ENCODE results near the gene TMPRSS9. TPM values are rescaled to one million over a fixed set of nuclear protein-coding genes. Genes with fewer than 3 reads are reported as not detected.
"Not testable (repeated sequence)": the region's sequence is repeated elsewhere in the genome, so short reads cannot be mapped to it uniquely, and the experiment has no call there.

TMPRSS9 gene
- total RNA-seq, 2 donors from 2014 or later, result 0.25 TPM; not detected in 1

DNA sequence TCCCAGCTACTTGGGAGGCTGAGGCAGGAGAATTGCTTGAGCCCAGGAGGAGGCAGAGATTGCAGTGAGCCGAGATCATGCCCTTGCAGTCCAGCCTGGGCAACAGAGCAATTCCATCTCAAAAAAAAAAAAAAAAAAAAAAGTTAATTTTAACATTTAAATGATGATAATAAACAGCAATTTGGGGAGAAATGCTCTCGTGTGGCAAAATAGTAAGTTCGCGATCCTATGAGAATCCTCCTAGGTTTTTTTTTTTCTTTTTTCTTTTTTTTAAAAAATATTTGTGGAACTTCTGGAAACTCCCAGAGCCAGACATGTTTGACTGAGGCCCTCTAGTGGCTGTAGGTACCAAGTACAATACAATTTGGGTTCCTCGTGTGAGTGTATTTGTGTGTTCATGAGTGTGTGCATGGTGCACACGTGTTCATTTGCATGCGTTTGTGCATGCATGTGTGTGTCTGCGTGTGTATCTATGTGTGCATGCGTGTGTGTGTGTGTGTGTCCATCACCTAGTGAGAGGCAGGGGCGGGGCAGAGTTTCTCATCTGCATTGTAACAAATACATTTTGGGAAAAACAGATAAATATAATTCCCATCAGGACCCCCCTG lies 31.2 kb downstream of the TMPRSS9 start:
- peak; percentile 48 for DNase-seq
- intact Hi-C loops (cut with DNase I), result loop anchor here (2.0 to 5.0 kb wide), 2 partner anchors 59 to 116 kb away; no protein-coding TSS in a partner anchor
- Histone ChIP-seq H3K27ac (no peak overlapping the region), H3K9me3 (no peaks in the 10 kb centered on the region), H3K4me1 (no peaks in the 10 kb centered on the region), H3K9ac (ENCODE audit: low read depth in 2 of 2, low read length in 2 of 2) (no peak overlapping the region), H3K36me3 (no peaks in the 10 kb centered on the region), H3K27me3 (no peaks in the 10 kb centered on the region), H3K4me3 (no peak overlapping the region)
- TF ChIP-seq, protein P1, sequence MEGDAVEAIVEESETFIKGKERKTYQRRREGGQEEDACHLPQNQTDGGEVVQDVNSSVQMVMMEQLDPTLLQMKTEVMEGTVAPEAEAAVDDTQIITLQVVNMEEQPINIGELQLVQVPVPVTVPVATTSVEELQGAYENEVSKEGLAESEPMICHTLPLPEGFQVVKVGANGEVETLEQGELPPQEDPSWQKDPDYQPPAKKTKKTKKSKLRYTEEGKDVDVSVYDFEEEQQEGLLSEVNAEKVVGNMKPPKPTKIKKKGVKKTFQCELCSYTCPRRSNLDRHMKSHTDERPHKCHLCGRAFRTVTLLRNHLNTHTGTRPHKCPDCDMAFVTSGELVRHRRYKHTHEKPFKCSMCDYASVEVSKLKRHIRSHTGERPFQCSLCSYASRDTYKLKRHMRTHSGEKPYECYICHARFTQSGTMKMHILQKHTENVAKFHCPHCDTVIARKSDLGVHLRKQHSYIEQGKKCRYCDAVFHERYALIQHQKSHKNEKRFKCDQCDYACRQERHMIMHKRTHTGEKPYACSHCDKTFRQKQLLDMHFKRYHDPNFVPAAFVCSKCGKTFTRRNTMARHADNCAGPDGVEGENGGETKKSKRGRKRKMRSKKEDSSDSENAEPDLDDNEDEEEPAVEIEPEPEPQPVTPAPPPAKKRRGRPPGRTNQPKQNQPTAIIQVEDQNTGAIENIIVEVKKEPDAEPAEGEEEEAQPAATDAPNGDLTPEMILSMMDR (IDR thresholded peaks at IDR 0.05), result peak; percentile 64

DNA sequence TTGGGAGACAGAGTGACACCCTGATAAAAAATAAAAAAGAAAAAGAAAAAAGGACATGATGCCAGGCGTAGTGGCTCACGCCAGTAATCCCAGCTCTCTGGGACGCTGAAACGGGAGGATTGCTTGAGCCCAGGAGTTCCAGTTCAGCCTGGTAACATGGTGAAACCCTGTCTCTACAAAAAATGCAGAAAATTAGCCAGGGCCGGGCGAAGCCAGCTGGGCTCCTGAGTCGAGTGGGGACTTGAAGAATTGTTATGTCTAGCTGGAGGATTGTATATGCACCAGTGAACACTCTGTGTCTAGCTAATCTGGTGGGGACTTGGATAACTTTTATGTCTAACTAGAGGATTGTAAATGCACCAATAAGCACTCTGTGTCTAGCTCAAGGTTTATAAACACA lies 32.3 kb downstream of the TMPRSS9 start:
- Histone ChIP-seq H3K9me3 (no peaks in the 10 kb centered on the region), H3K27ac (no peak overlapping the region), H3K27me3 (no peaks in the 10 kb centered on the region), H3K4me1 (no peaks in the 10 kb centered on the region), H3K9ac (ENCODE audit: low read depth in 2 of 2, low read length in 2 of 2) (no peak overlapping the region), H3K4me3 (no peak overlapping the region), H3K36me3 (no peaks in the 10 kb centered on the region)
- TF ChIP-seq, protein P1 (IDR thresholded peaks at IDR 0.05), result no peak
- intact Hi-C loops (cut with DNase I), result loop anchor here (5.0 kb wide), 1 partner anchor 60 kb away; no protein-coding TSS in a partner anchor
- DNase-seq, result no peak

DNA sequence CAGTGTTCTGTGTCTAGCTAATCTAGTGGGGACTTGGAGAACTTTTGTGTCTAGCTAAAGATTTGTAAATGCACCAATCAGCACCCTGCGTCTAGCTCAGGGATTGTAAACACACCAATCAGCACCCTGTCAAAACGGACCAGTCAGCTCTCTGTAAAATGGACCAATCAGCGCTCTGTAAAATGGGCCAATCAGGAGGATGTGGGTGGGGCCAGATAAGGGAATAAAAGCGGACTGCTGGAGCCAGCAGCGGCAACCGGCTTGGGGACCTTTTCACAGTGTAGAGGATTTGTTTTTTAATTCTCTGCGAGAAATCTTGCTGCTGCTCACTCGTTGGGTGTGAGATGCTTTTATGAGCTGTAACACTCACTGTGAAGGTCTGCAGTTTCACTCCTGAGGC lies 32.8 kb downstream of the TMPRSS9 start:
- H3K27ac ChIP-seq; H3K9me3 ChIP-seq; H3K36me3 ChIP-seq; H3K9ac ChIP-seq (ENCODE audit: low read depth in 2 of 2, low read length in 2 of 2); H3K27me3 ChIP-seq; H3K4me3 ChIP-seq; DNase-seq; H3K4me1 ChIP-seq: not testable (repeated sequence)
- intact Hi-C loops (cut with DNase I), result loop anchor here (5.0 kb wide), 1 partner anchor 61 kb away; no protein-coding TSS in a partner anchor

DNA sequence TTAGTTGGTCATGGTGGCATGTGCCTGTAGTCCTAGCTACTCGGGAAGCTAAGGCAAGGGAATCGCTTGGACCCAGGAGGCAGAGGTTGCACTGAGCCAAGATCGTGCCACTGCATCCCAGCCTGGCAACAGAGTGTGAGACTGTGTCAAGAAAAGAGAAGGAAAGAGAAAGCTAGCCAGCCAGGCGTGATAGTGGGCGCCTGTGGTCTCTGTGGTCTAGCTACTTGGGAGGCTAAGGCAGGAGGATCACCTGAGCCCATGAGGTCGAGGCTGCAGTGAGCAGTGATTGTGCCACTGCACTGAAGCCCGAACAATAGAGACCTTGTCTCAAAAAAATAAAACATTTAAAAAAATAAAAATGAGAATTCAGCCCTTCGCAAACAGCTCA lies 34.0 kb downstream of the TMPRSS9 start:
- Histone ChIP-seq H3K9me3 (no peaks in the 10 kb centered on the region), H3K9ac (ENCODE audit: low read depth in 2 of 2, low read length in 2 of 2) (no peak overlapping the region), H3K4me3 (no peak overlapping the region), H3K4me1 (no peaks in the 10 kb centered on the region), H3K27me3 (no peaks in the 10 kb centered on the region), H3K36me3 (no peaks in the 10 kb centered on the region), H3K27ac (no peak overlapping the region)
- TF ChIP-seq, protein P1 (IDR thresholded peaks at IDR 0.05), result no peak
- intact Hi-C loops (cut with DNase I), result loop anchor here (5.0 kb wide), 1 partner anchor 62 kb away; no protein-coding TSS in a partner anchor
- no peak for DNase-seq

DNA sequence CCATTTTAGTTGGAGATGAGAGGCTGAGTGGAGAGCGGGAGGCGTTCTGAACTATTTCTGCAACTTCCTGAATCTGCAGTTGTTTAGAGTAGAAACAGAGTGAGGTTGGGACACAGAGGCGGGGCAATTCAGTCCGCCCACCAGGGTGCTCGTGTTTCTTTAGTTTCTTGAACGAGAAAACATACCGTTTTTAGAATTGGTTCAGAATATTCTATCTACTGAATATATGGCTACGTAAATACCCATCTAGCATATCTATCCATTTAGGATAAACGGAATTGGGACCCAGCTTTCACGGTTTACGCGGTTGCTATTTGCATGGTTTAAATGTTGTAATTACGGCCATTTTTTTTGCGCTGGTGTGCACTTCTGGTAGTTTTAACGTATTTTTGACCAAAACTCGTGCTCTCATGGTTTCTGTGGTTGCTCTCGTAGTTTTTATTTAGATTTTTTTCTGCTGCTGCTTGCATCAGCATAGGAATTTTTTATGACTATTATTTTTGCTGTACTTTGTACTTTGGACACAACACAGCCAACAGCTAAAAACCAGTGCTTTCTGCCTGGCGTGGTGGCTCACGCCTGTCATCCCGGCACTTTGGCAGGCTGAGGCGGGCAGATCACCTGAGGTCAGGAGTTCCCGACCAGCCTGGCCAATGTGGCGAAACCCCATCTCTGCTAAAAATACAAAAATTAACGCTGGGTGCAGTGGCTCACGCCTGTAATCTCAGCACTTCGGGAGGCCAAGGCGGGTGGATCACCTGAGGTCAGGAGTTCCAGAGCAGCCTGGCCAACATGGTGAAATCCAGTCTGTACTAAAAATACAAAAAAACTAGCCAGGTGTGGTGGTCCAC lies 34.6 kb downstream of the TMPRSS9 start:
- H3K9ac ChIP-seq (ENCODE audit: low read depth in 2 of 2, low read length in 2 of 2), result no peak overlapping the region
- peak overlapping the region; percentile 17 for H3K27ac ChIP-seq
- DNase-seq, result peak; percentile 73
- H3K4me1 ChIP-seq, result no peaks in the 10 kb centered on the region
- no peaks in the 10 kb centered on the region for H3K36me3 ChIP-seq
- intact Hi-C loops (cut with DNase I), result loop anchor here (5.0 kb wide), 2 partner anchors 62 to 232 kb away; partner anchors contain the start of gene DOT1L
- TF ChIP-seq, protein P1 (IDR thresholded peaks at IDR 0.05), result no peak
- H3K27me3 ChIP-seq, result no peaks in the 10 kb centered on the region
- no peaks in the 10 kb centered on the region for H3K9me3 ChIP-seq
- H3K4me3 ChIP-seq, result peak overlapping the region; percentile 17

DNA sequence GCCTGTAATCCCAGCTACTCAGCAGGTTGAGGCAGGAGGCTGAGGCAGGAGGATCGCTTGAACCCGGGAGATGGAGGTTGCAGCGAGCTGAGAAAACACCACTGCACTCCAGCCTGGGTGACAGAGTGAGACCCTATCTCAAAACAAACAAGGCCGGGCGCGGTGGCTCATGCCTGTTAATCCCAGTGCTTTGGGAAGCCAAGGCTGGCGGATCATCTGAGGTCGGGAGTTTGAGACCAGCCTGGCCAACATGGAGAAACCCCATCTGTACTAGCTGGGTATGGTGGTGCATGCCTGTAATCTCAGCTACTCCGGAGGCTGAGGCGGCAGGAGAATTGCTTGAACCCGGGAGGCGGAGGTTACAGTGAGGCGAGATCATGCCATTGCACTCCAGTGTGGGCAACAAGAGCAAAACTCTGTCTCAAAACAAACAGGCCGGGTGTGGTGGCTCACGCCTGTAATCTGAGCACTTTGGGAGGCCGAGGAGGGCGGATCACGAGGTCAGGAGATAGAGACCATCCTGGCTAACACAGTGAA lies 35.3 kb downstream of the TMPRSS9 start:
- H3K36me3 ChIP-seq; H3K9ac ChIP-seq (ENCODE audit: low read depth in 2 of 2, low read length in 2 of 2); H3K27me3 ChIP-seq; H3K4me1 ChIP-seq; H3K4me3 ChIP-seq; H3K9me3 ChIP-seq; DNase-seq: not testable (repeated sequence)
- H3K27ac ChIP-seq, result peak overlapping the region; percentile 17
- intact Hi-C loops (cut with DNase I), result loop anchor here (5.0 kb wide), 1 partner anchor 233 kb away; the partner anchor contains the start of gene DOT1L

DNA sequence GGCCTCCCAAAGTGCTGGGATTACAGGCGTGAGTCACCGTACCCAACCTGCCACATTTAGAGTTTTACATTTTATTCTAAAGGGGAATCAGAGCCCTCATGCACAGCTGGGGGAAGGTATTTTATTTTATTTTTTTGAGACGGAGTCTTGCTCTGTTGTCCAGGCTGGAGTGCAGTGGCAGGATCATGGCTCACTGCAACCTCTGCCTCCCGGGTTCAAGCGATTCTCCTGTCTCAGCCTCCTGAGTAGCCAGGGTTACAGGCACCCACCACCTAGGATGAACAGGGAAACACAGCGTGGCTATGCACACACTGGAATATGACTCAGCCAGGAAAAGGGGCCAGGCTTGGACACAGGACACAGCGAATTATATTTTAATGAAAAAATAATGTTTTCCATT lies 37.1 kb downstream of the TMPRSS9 start:
- not testable (repeated sequence) for H3K36me3 ChIP-seq; H3K4me3 ChIP-seq; H3K9ac ChIP-seq (ENCODE audit: low read depth in 2 of 2, low read length in 2 of 2); H3K27me3 ChIP-seq; DNase-seq; H3K9me3 ChIP-seq; H3K4me1 ChIP-seq; H3K27ac ChIP-seq
- intact Hi-C loops (cut with DNase I), result loop anchor here (5.0 kb wide), 1 partner anchor 235 kb away; the partner anchor contains the start of gene DOT1L

Data from colonic mucosa (tissue), 4 donors.